ENCODE measurements around the gene CCDC192. TPM values are rescaled to one million over a fixed set of nuclear protein-coding genes. Genes with fewer than 3 reads are reported as not detected.

CCDC192 gene
- polyA plus RNA-seq, 2 of the 4 experiments (the other 2 are of a cell fraction) = not detected

GRCh38 chr5:127769386-127769785 lies 66.2 kb downstream of the CCDC192 start:
- Histone ChIP-seq H3K27ac (no peak overlapping the region), H3K4me2 (no peak overlapping the region), H3K4me1 (no peaks in the 10 kb centered on the region), H3K9me3 (no peaks in the 10 kb centered on the region), H3K4me3 (no peak overlapping the region)
- no peak for DNase-seq (ENCODE audit: low read depth in 1 of 2, low spot score in 1 of 2)
- no peak for ATAC-seq
- no peak for TF ChIP-seq FOSB (CRISPR knock-in tag; IDR thresholded peaks at IDR 0.05)
- TF ChIP-seq NFE2L2 (conservative IDR thresholded peaks at IDR 0.05; ENCODE audit: low read length) = no peak
- TF ChIP-seq RFX5 (IDR thresholded peaks at IDR 0.05) = no peak
- TF ChIP-seq JUN (IDR thresholded peaks at IDR 0.05) = no peak
- TF ChIP-seq CEBPB (IDR thresholded peaks at IDR 0.05) = no peak
- no peak for TF ChIP-seq ZNF302 (CRISPR knock-in tag; IDR thresholded peaks at IDR 0.05)
- TF ChIP-seq EHF (CRISPR knock-in tag; IDR thresholded peaks at IDR 0.05) = no peak
- TF ChIP-seq HOXB5 (CRISPR knock-in tag; IDR thresholded peaks at IDR 0.05) = no peak
- TF ChIP-seq BHLHE40 (IDR thresholded peaks at IDR 0.05; ENCODE audit: low read depth, low read length) = no peak
- no peak for TF ChIP-seq HDAC2 (IDR thresholded peaks at IDR 0.05)
- FAIRE-seq = no peak
- CTCF ChIA-PET = interaction anchor here (1.0 kb wide), 1 partner anchor 446 kb away, joined by 3 read pairs; no protein-coding TSS in a partner anchor
- POLR2A ChIA-PET = no interaction called here

- TF ChIP-seq SREBF2 (IDR thresholded peaks at IDR 0.05) (no peak), BHLHE40 (IDR thresholded peaks at IDR 0.05; ENCODE audit: low read depth, low read length) (no peak), HES2 (IDR thresholded peaks at IDR 0.05) (no peak), FOXS1 (CRISPR knock-in tag; IDR thresholded peaks at IDR 0.05) (no peak)
- CTCF ChIA-PET = no interaction called here
- DNase-seq (ENCODE audit: low read depth in 1 of 2, low spot score in 1 of 2) (no peak), ATAC-seq (no peak), FAIRE-seq (no peak)
- no peak overlapping the region for H3K27ac ChIP-seq
- no peak overlapping the region for H3K4me3 ChIP-seq
- POLR2A ChIA-PET = no interaction called here
- H3K9me3 ChIP-seq = no peaks in the 10 kb centered on the region
- H3K4me1 ChIP-seq = no peaks in the 10 kb centered on the region
- H3K4me2 ChIP-seq = no peak overlapping the region
Measured at GRCh38 chr5:127770272-127770671, 67.1 kb downstream of the CCDC192 start.

GRCh38 chr5:127772531-127772930 lies 69.3 kb downstream of the CCDC192 start:
- Histone ChIP-seq H3K9me3 (no peaks in the 10 kb centered on the region), H3K4me3 (no peak overlapping the region), H3K4me2 (no peak overlapping the region), H3K4me1 (no peaks in the 10 kb centered on the region), H3K27ac (no peak overlapping the region)
- no peak for FAIRE-seq
- ChIA-PET CTCF (interaction anchor here (0.7 kb wide), 1 partner anchor 277 kb away, joined by 3 read pairs; no protein-coding TSS in a partner anchor), POLR2A (no interaction called here)
- no peak for TF ChIP-seq REST (IDR thresholded peaks at IDR 0.05)
- no peak for TF ChIP-seq CHD4 (IDR thresholded peaks at IDR 0.05; ENCODE audit: borderline replicate concordance)
- no peak for TF ChIP-seq ATOH8 (CRISPR knock-in tag; IDR thresholded peaks at IDR 0.05; ENCODE audit: low read depth)
- no peak for TF ChIP-seq PHF8 (IDR thresholded peaks at IDR 0.05; ENCODE audit: borderline replicate concordance, low read depth)
- TF ChIP-seq ZSCAN20 (CRISPR knock-in tag; IDR thresholded peaks at IDR 0.05) = no peak
- no peak for TF ChIP-seq RNF2 (IDR thresholded peaks at IDR 0.05; ENCODE audit: borderline replicate concordance, low read depth)
- no peak for TF ChIP-seq JUN (IDR thresholded peaks at IDR 0.05)
- TF ChIP-seq HOXB5 (CRISPR knock-in tag; IDR thresholded peaks at IDR 0.05) = no peak
- TF ChIP-seq USF2 (IDR thresholded peaks at IDR 0.05) = no peak
- TF ChIP-seq CTCF (IDR thresholded peaks at IDR 0.05) = no peak
- TF ChIP-seq SMC3 (IDR thresholded peaks at IDR 0.05) = no peak
- no peak for TF ChIP-seq NR3C1 (IDR thresholded peaks at IDR 0.05)
- TF ChIP-seq SREBF2 (IDR thresholded peaks at IDR 0.05) = no peak
- no peak for TF ChIP-seq E2F6 (IDR thresholded peaks at IDR 0.05; ENCODE audit: borderline replicate concordance, low read depth)
- DNase-seq (ENCODE audit: low read depth in 1 of 2, low spot score in 1 of 2) = no peak
- no peak for ATAC-seq
- WGBS (ENCODE audit: missing lambda C conversion rate) = 4% methylated on average over 1 of the region's 1 CpG
